SK-N-SH (cell line): Measurements from ENCODE around the gene ACCS. TPM values are rescaled to one million over a fixed set of nuclear protein-coding genes. Genes with fewer than 3 reads are reported as not detected.

Experiments
- CTCF ChIA-PET: fragments of 300-600, 350-600 bp; formaldehyde crosslinking; extraction: SDS; loops from one replicate; lab custom pipeline; 2021; lab: Yijun Ruan, JAX
- POLR2A ChIA-PET: fragments of 350-600 bp; sonication (Branson Sonifier 250); formaldehyde crosslinking; extraction: SDS; loops from one replicate; lab custom pipeline; 2020; ENCODE audit warnings: antibody characterized with exemption, inconsistent platforms; lab: Yijun Ruan, JAX
- DNase-seq: peaks from one replicate; pipeline ENCODE4 v3.0.0; 2012
- H2AFZ ChIP-seq: fragments of 200-600 bp; sonication (generic); 2 replicates; pipeline ENCODE4 v1.8.1; 2016; ENCODE audit warnings: antibody characterized with exemption, mild to moderate bottlenecking, low read depth
- H3F3A ChIP-seq: fragments of 200-600 bp; sonication (generic); replicated peaks from 2 replicates; pipeline ENCODE3; 2016; ENCODE audit warnings: antibody characterized with exemption, mild to moderate bottlenecking; ENCODE audit not compliant: insufficient read depth
- H3K27ac ChIP-seq, 2 experiments: fragments of 200-500 bp in 1 of 2; fragments of 200-600 bp in 1 of 2; sonication (Bioruptor generic) in 1 of 2; sonication (generic), shearing (Covaris generic) in 1 of 2; 2 replicates each; pipeline versions ENCODE4 v1.5.1 to v1.6.1; 2014 to 2016; ENCODE audit warnings: low read depth in 2 of 2, inconsistent platforms in 1 of 2, low read length in 1 of 2, mild to moderate bottlenecking in 1 of 2, mixed read lengths in 1 of 2
- H3K27me3 ChIP-seq: fragments of 200-600 bp; sonication (generic), shearing (Covaris generic); 2 replicates; pipeline ENCODE4 v1.6.1; 2016; ENCODE audit warnings: mixed run types; ENCODE audit not compliant: insufficient read depth
- H3K36me3 ChIP-seq, 2 experiments: fragments of 200-500 bp in 1 of 2; fragments of 200-600 bp in 1 of 2; sonication (Bioruptor generic) in 1 of 2; sonication (generic) in 1 of 2; replicated peaks in 1 of 2; 2 replicates each; pipeline versions ENCODE3 to v1.5.1; 2014 to 2016; ENCODE audit warnings: low read length in 1 of 2, mild to moderate bottlenecking in 1 of 2; ENCODE audit not compliant: insufficient read depth in 2 of 2, control insufficient read depth in 1 of 2
- H3K4me1 ChIP-seq, 2 experiments: fragments of 200-500 bp in 1 of 2; fragments of 200-600 bp in 1 of 2; sonication (Bioruptor generic) in 1 of 2; sonication (generic), shearing (Covaris generic) in 1 of 2; 2 replicates each; pipeline versions ENCODE4 v1.5.1 to v1.6.1; 2014 to 2016; ENCODE audit warnings: low read depth in 1 of 2, low read length in 1 of 2, mixed run types in 1 of 2; ENCODE audit not compliant: insufficient read depth in 2 of 2, control insufficient read depth in 1 of 2
- H3K4me2 ChIP-seq: fragments of 200-600 bp; sonication (generic), shearing (Covaris generic); 2 replicates; pipeline ENCODE4 v1.6.1; 2017; ENCODE audit warnings: mixed run types
- H3K4me3 ChIP-seq, 2 experiments: fragments of 200-500 bp in 1 of 2; fragments of 200-600 bp in 1 of 2; sonication (Bioruptor generic) in 1 of 2; sonication (generic), shearing (Covaris generic) in 1 of 2; 2 replicates each; pipeline versions ENCODE4 v1.5.1 to v1.8.1; 2014 to 2016; ENCODE audit warnings: low read depth in 2 of 2, inconsistent platforms in 1 of 2, low read length in 1 of 2, mild to moderate bottlenecking in 1 of 2, mixed read lengths in 1 of 2, moderate library complexity in 1 of 2
- H3K79me2 ChIP-seq: fragments of 200-600 bp; sonication (generic); 2 replicates; pipeline ENCODE4 v1.8.1; 2017; ENCODE audit warnings: mild to moderate bottlenecking; ENCODE audit not compliant: insufficient read depth
- H3K9ac ChIP-seq: fragments of 200-600 bp; sonication (generic); 2 replicates; pipeline ENCODE4 v1.6.1; 2017; ENCODE audit warnings: mixed run types
- H3K9me2 ChIP-seq: fragments of 200-600 bp; sonication (generic); 2 replicates; pipeline ENCODE4 v1.6.1; 2017; ENCODE audit warnings: mixed run types
- H3K9me3 ChIP-seq: fragments of 200-600 bp; sonication (generic); 2 replicates; pipeline ENCODE4 v1.6.1; 2017; ENCODE audit warnings: mixed run types, mild to moderate bottlenecking, moderate library complexity
- H4K20me1 ChIP-seq: fragments of 200-600 bp; sonication (generic); 2 replicates; pipeline ENCODE4 v1.6.1; 2017; ENCODE audit warnings: mild to moderate bottlenecking, mixed run types; ENCODE audit not compliant: insufficient read depth
- CHD2 ChIP-seq: fragments of 150-350 bp; IDR thresholded peaks from 2 replicates; pipeline ENCODE4 v1.6.1; 2018; ENCODE audit warnings: low read length; ENCODE audit not compliant: partially characterized antibody
- EZH2phosphoT487 ChIP-seq: fragments of 200-600 bp; sonication (generic); IDR thresholded peaks from 2 replicates; pipeline ENCODE4 v1.6.1; 2017; ENCODE audit warnings: low read depth, mixed run types, mild to moderate bottlenecking, antibody characterized with exemption, moderate library complexity, borderline replicate concordance
- FOSL2 ChIP-seq: IDR thresholded peaks from 2 replicates; pipeline ENCODE4 v1.4.0; 2012; ENCODE audit warnings: low read depth, mild to moderate bottlenecking, moderate library complexity, borderline replicate concordance
- FOXJ3 ChIP-seq: sonication (generic); formaldehyde crosslinking; IDR thresholded peaks from 2 replicates; pipeline ENCODE4 v1.5.1; 2020; ENCODE audit warnings: mild to moderate bottlenecking, missing genetic modification reagents
- GABPA ChIP-seq: IDR thresholded peaks from 2 replicates; pipeline ENCODE4 v1.4.0; 2012; ENCODE audit warnings: low read depth, mild to moderate bottlenecking
- IRF3 ChIP-seq: fragments of 150-350 bp; IDR thresholded peaks from 2 replicates; pipeline ENCODE4 v1.6.1; 2016; ENCODE audit warnings: mild to moderate bottlenecking, low read depth, low read length
- JUND ChIP-seq: IDR thresholded peaks from 2 replicates; pipeline ENCODE4 v1.4.0; 2012
- MXI1 ChIP-seq: IDR thresholded peaks from 2 replicates; pipeline ENCODE4 v1.6.1; 2012; ENCODE audit warnings: mild to moderate bottlenecking, low read depth, low read length, improper control_type of control experiment
- NFIC ChIP-seq: IDR thresholded peaks from 2 replicates; pipeline ENCODE4 v1.4.0; 2012; ENCODE audit warnings: borderline replicate concordance
- POLR2AphosphoS5 ChIP-seq: IDR thresholded peaks from 2 replicates; pipeline ENCODE4 v1.6.1; 2012; ENCODE audit warnings: low read depth, low read length
- RAD21 ChIP-seq: IDR thresholded peaks from 2 replicates; pipeline ENCODE4 v1.6.1; 2012; ENCODE audit warnings: mild to moderate bottlenecking, low read length
- RCOR1 ChIP-seq: fragments of 150-350 bp; IDR thresholded peaks from 2 replicates; pipeline ENCODE4 v1.6.1; 2017; ENCODE audit warnings: antibody characterized with exemption, low read length
- REST ChIP-seq: IDR thresholded peaks from 2 replicates; pipeline ENCODE4 v1.6.1; 2012; ENCODE audit warnings: mild to moderate bottlenecking, low read depth, low read length, moderate library complexity
- SMC3 ChIP-seq: IDR thresholded peaks from 2 replicates; pipeline ENCODE4 v1.6.1; 2012; ENCODE audit warnings: low read depth, low read length, improper control_type of control experiment
- USF1 ChIP-seq: IDR thresholded peaks from 2 replicates; pipeline ENCODE4 v1.4.0; 2012; ENCODE audit warnings: low read depth, borderline replicate concordance
- YY1 ChIP-seq: IDR thresholded peaks from 2 replicates; pipeline ENCODE4 v1.4.0; 2012; ENCODE audit warnings: low read depth, mild to moderate bottlenecking
- ZBTB33 ChIP-seq: IDR thresholded peaks from 2 replicates; pipeline ENCODE4 v1.4.0; 2012; ENCODE audit warnings: low read depth, borderline replicate concordance
- WGBS: methylation state at CpG from one replicate; pipeline ENCODE4 v1.1.6; 2017; ENCODE audit warnings: low lambda C conversion rate; 5-methylcytosine and 5-hydroxymethylcytosine counted together
- polyA plus RNA-seq, 3 experiments: library from polyadenylated mRNA; depleted of rRNA; stranded (reverse); fragments of >200 nt; gene quantifications; 2 replicates each; pipeline ENCODE4 v1.2.3, GENCODE V29; 2012
- TF ChIP-seq, protein P1 (sequence below): IDR thresholded peaks from 2 replicates; pipeline ENCODE4 v1.4.0; 2012; ENCODE audit warnings: low read depth

The ACCS gene
- polyA plus RNA-seq, 1 of the 3 experiments (the other 2 are of a cell fraction) = 28.5 TPM

- no peak overlapping the region for H2AFZ ChIP-seq
Observed at GRCh38 chr11:44083433-44083832, 17.4 kb downstream of the ACCS start.

More at GRCh38 chr11:44083433-44083832, 17.4 kb downstream of the ACCS start:
- no peaks in the 10 kb centered on the region for H3F3A ChIP-seq
- no peak for DNase-seq
- no peaks in the 10 kb centered on the region for H3K4me1 ChIP-seq
- no peak overlapping the region for H3K4me2 ChIP-seq
- no peaks in the 10 kb centered on the region for H3K79me2 ChIP-seq
- H3K4me3 ChIP-seq = no peak overlapping the region
- H3K9ac ChIP-seq = no peak overlapping the region
- 73% methylated on average over 5 of the region's 10 CpGs for WGBS
- no peaks in the 10 kb centered on the region for H3K9me2 ChIP-seq
- H4K20me1 ChIP-seq = no peaks in the 10 kb centered on the region
- no peaks in the 10 kb centered on the region for H3K27me3 ChIP-seq
- no peak overlapping the region for H3K27ac ChIP-seq
- H3K9me3 ChIP-seq = no peaks in the 10 kb centered on the region
- CTCF ChIA-PET = interaction anchor here (3.2 to 3.8 kb wide), 2 partner anchors 11 kb away, joined by 22 to 27 read pairs; partner anchors contain the start of gene EXT2
- POLR2A ChIA-PET = no interaction called here
- TF ChIP-seq FOSL2 (no peak), MXI1 (no peak), EZH2phosphoT487 (no peak), YY1 (no peak), GABPA (no peak), REST (no peak), SMC3 (no peak), POLR2AphosphoS5 (no peak), IRF3 (no peak), JUND (no peak), ZBTB33 (no peak), RCOR1 (no peak), USF1 (no peak), FOXJ3 (CRISPR knock-in tag) (no peak), NFIC (no peak), RAD21 (no peak), CHD2 (no peak)
- TF ChIP-seq, protein P1, sequence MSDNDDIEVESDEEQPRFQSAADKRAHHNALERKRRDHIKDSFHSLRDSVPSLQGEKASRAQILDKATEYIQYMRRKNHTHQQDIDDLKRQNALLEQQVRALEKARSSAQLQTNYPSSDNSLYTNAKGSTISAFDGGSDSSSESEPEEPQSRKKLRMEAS = no peak
- H3K36me3 ChIP-seq = no peaks in the 10 kb centered on the region
